Femur (tissue), 1 donor: ENCODE measurements around the gene ADARB1.

Source experiments
- DNase-seq: peaks from one replicate; pipeline ENCODE4 v3.0.0-alpha.2; 2017

ADARB1 gene

DNA sequence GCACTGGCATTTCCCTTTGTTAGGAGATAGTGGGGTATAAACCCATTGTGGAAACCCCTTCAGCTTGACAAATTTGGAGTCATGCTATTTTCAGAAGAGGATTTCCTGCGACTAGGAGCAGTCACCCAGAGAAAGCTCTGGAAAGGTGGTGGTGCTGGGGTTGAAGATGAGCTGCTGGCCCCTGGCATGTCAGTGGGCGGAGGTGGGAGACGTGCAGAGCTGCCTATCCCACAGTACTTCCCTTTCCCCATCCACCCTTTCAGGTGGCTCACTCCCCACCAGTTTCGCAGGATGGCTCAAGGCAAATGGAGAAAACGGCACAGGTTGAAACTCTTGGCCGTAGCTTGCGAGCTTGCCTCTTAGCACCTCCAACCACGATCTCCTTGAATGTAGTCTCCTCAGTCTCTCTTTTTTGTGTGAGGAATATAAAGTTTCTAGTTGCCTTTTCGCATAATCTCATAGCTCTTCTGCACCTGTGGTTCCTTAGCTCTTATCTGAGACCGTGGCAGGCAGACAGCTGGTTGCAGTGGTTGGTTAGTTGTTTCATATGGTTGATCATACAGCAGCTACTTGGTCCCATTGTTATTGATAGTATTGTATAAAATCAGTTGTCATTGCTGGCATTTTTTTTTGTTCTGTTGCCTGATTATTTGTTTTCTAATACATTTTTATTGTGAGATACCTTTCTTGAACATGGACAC, 48.2 kb downstream of the ADARB1 start:
- no peak for DNase-seq

- DNase-seq: no peak
These were observed 49.1 kb downstream of the ADARB1 start for GRCh38 chr21:45123440-45123839.

DNA sequence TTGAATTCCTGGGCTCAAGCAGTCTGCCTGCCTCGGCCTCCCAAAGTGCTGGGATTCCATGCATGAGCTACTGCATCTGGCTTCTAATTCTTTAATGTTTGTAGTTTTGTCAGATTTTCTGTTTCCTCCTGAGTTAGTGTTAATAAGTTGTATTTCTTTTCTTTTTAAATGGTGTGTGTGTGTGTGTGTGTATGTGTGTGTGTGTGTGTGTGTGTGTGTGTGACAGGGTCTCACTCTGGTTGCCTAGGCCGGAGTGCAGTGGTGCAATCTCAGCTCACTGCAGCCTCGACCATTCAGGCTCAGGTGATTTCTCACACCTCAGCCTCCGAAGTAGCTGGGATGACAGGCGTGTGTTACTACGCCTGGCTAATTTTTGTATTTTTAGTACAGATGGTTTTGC, 50.2 kb downstream of the ADARB1 start:
- no peak for DNase-seq

DNA sequence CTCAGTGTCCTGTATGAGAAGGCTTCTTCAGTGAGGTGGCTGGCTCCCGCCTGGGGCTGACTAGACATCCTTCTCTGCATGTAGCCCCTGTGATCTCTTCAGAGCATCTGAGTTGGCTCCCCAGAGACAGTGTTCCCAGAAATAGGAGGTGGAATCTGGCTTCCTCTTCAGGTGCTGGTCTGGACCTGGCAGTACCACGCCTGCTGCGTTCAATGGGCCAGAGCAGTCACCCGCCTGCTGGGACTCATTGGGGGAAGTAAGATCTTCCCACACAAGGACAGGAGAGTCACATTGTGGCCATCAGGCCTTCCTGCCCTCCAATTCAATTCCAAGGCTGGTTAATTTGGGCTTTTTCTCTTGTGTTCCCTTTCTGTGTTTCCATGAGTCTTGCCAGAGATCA, 51.0 kb downstream of the ADARB1 start:
- DNase-seq: no peak

- DNase-seq: no peak
These were observed 51.8 kb downstream of the ADARB1 start for GRCh38 chr21:45126204-45126626.

DNA sequence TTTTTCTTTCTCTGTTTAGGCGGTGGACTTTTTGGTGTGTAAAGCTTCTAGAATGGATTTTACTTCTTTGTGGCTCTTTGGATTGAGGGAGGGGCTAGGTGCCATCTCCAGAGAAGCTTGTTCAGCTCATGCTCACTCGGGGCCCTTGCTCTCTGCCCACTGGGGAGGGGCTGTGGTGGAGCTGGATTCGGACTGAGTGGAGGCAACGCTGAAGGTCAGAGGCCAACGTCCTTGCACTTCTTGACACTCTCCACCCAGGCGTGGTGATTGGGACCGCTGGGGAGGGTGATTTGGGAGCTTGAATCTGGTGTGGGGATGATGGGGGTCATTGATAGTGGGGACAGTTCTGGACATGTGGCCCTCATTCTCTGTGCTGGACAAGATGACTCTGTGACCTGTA, 52.6 kb downstream of the ADARB1 start:
- DNase-seq: no peak

DNA sequence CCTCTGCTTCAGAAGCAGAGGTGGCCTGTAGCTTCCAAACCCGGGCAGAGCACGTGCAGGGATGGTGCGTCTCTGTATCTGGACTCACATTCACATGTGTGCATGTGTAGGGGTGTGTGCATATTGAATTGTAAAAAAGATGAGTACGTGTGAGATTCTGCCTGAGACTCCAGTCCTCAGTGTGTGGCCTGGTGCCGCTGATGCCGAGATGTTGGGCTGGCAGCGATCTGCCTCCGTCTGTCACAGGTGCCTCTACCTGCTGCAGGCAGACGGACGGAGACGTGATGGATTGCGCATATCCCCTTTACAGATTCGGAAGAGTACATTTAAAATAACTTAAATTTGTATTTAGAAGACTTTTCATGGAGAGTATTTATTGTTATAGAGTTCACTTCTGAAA, 53.6 kb downstream of the ADARB1 start:
- DNase-seq: no peak

GRCh38 chr21:45128613-45129188, 54.3 kb downstream of the ADARB1 start:
- DNase-seq: peak; percentile 82

GRCh38 chr21:45129189-45129923, 55.0 kb downstream of the ADARB1 start:
- DNase-seq: no peak

DNA sequence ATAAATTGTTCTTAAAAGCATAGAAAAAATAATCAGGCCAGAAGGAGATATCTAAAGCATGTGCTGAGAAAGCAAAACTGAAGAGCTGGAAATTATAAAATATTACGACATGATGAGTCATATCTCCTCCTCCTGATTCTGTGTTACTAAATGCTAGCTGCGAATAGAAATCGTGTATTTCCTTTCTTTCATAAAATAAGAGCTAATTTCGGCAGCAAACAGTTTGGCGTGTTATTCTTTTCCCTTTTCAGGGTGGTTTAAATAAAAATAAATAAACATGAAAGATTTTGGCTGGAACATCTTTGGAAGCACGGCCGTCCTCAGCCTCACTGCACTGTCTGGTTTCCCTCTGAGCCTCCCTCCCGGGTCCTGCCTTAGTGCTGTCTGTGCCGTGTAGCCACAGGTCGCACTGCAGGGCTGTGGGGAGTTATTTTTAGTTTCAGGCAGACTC, 56.0 kb downstream of the ADARB1 start:
- DNase-seq: no peak

DNA sequence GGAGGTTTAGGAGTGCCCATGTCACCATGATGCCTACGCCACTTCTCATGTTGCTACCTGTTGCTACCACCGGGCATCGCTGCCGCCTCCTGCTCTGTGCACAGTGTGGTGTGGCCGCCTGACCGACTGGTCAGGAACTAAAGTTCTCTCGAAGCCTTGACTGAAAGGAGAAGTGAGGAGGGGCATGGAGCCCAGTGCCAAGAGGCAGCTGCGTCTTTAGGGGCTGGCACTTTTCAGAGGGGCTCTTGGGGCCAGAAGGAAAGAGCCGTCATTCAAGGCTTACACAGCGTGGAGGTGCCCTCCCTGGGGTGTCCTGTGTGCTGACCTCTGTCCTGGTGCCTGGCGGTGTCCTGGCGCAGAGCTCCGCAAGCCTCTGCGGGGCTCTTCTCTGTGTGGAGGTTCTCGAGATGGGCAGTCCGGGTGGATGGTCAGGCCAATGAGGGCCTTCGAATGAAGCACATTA, 57.2 kb downstream of the ADARB1 start:
- no peak for DNase-seq

DNA sequence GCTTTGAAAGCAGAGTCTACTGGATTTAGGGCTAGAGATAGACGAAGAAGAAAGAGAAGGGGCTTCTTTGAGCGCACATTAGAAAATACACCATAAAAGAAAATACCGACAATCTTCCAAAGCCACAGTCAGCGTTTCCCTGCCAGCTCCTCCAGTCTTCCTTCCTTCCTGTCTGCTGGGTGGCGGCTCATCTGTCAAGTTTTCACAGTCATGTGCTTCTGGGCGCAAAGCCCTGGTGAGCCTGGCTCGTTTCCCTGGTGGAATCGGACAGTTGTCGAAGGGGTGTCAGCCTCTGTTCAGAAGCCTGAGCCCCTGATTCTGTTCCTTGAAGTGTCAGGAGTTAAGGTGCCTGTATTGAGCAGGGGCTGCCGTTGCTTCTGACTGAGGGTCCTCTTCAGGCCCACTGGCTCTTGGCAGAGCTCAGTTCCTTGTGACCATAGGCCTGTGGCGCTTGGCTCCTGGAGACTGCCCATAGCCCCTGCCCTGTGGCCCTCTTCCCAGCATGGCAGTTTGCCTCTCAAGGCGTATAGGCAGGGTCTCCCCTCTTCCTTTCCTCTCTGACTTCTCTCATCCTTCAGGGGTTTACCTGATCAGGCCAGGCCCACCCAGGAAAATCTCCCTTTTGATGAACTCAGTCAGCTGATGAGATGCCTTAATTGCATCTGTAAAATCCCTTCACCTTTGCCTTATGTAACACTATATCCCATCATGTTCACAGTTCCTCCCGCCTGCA, 58.6 kb downstream of the ADARB1 start:
- DNase-seq: peak; percentile 5

- peak; percentile 12 for DNase-seq
These were observed 59.3 kb downstream of the ADARB1 start for GRCh38 chr21:45133574-45134278.

DNA sequence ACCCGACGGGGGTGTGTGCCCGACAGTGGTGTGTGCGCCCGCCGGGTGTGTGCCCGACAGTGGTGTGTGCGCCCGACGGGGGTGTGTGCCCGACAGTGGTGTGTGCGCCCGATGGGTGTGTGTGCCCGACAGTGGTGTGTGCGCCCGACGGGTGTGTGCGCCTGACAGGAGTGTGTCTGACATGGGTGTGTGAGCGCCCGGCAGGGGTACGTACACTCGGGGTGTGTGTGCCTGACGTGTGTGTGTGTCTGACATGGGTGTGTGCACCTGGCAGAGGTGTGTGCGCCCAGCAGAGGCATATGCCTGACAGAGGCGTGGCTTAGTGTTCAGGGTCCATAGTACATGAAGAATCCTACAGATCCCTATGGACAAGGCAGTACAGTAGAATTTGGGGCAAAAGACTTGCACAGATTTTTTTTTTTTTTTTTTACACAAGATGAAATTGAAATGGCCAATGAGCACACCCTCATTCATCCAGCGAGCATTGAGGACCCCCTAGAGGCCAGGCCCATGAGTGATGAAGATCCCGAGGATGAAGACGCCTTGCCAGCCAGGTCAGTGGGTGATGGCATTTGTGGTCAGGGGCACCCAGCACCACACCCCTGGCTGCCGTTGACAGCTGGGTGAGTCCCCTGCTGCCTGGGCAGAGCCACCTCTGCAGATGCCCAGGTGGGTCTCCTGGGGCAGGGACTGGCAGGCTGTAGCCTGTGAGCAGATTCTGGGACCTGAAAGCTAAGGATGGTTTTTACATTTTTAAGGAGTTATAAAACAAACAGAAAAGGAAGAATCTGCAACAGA, 60.1 kb downstream of the ADARB1 start:
- DNase-seq: peak; percentile 20

DNA sequence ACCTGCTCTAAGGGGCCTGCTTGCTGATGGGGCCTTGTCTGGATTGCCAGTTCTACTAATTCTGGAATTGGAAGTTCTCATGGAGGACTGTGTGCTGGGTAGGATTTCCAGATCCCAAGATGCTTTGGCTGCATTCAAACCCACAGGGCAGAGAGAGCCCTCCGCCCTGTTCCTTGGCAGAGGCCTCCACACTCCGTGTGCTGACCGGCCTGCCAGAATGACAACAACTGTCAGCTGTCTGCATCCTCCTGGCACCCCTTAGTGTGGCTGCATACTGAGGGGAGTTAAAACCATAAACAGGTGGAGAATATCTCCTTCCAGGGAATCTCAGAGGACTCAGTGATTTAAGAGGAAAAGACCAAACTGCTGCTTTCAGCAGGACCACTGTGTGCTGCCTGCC, 60.7 kb downstream of the ADARB1 start:
- peak; percentile 76 for DNase-seq

GRCh38 chr21:45135868-45136267, 61.5 kb downstream of the ADARB1 start:
- peak; percentile 34 for DNase-seq

GRCh38 chr21:45136500-45136899, 62.1 kb downstream of the ADARB1 start:
- peak; percentile 17 for DNase-seq

DNA sequence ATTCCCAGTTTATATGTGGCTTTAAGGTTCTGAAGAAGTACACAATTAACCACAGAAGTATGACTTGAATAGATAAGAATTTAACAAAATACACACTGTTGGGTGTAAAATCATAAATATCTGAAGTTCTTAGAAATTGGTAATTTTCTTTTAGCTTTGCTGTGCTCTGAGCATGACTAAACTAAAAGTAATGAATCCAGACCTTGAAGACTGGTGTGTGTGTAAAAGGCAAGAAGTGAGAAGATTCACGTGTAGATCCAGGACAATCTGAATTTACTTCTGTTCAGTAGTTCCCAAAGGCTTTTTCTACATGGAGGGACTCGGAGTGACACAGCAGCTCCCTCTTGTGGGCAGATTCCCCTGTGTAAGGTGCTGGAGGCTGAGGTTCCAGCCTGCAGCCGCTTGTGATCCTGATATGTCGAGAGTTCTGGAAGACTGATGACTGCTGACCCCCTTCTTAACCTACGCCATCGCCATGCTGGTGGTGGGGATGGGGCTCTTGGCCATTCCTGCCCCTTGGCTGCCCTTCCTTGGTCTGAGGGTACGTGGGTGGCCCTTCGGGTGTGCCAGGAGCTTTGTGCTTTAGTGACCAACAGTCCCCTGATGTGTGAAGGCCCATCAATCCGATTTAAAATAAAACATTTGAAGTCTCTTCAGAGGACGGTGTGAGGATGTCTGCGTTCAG, 62.7 kb downstream of the ADARB1 start:
- DNase-seq: peak; percentile 89

DNA sequence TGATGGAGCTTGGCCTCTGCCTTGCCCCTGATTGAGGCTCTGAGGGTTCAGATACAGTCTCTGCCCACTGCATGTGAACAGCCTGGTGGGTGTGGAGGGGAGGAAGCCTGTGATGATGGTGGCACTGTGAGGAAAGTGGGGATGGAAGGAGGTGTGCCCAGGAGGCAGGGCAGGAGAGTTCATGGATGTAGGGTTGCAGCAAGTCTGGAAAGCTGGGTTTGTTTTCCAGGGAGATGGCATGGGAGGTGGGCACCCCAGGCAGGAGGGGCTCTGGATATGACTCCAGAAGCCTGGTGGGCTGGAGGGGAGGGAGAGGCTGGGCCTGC, 63.2 kb downstream of the ADARB1 start:
- DNase-seq: peak; percentile 17

GRCh38 chr21:45138199-45139002, 64.0 kb downstream of the ADARB1 start:
- peak; percentile 72 for DNase-seq
